HFFc6 (cell line): Measurements from ENCODE around the gene TRIM41. TPM values are rescaled to one million over a fixed set of nuclear protein-coding genes. Genes with fewer than 3 reads are reported as not detected.
"Not testable (repeated sequence)": the region's sequence is repeated elsewhere in the genome, so short reads cannot be mapped to it uniquely, and the experiment has no call there.

Source experiments
- DNase-seq: peaks from one replicate; pipeline ENCODE4 v3.0.0-alpha.2; 2018
- H3K27ac Mint-ChIP-seq: 2 replicates; pipeline ENCODE4 v1.8.0; 2020; ENCODE audit warnings: mild to moderate bottlenecking, mixed read lengths
- H3K27me3 Mint-ChIP-seq: 2 replicates; pipeline ENCODE4 v1.8.0; 2021; ENCODE audit warnings: mild to moderate bottlenecking, moderate library complexity, mixed read lengths; ENCODE audit not compliant: insufficient read depth
- H3K36me3 Mint-ChIP-seq: 2 replicates; pipeline ENCODE4 v1.8.0; 2021; ENCODE audit warnings: low read depth, mixed read lengths
- H3K4me1 Mint-ChIP-seq: 2 replicates; pipeline ENCODE4 v1.8.0; 2020; ENCODE audit warnings: low read depth, mixed read lengths
- H3K4me3 Mint-ChIP-seq: 2 replicates; pipeline ENCODE4 v1.8.0; 2020; ENCODE audit warnings: mild to moderate bottlenecking, moderate library complexity, mixed read lengths
- H3K9me3 Mint-ChIP-seq: 2 replicates; pipeline ENCODE4 v1.8.0; 2020; ENCODE audit warnings: mild to moderate bottlenecking, mixed read lengths
- total RNA-seq, 6 experiments: library from RNA; stranded (reverse); fragmentation: NEBNext Ultra II Directional; extraction: Animal tissue kit (Norgen Biotek cat#: 25700); gene quantifications; 2 replicates in 1 of 6; 3 replicates in 5 of 6; pipeline ENCODE4 v1.2.3, GENCODE V29; 2021
- TF ChIP-seq, protein P1 (sequence below): fragments of 200-600 bp; sonication (generic); IDR thresholded peaks from 2 replicates; pipeline ENCODE4 v1.5.0; 2021; ENCODE audit warnings: antibody characterized with exemption, mild to moderate bottlenecking

Gene TRIM41
- total RNA-seq, 6 experiments from 2014 or later = 20.3 to 24.0 (median 22.5) TPM

GRCh38 chr5:181261320-181262049 lies 38.4 kb downstream of the TRIM41 start:
- peaks cover 18% of the 10 kb centered on the region for H3K36me3 Mint-ChIP-seq
- no peaks in the 10 kb centered on the region for H3K9me3 Mint-ChIP-seq
- DNase-seq = peak; percentile 43
- H3K27me3 Mint-ChIP-seq = peaks cover 2% of the 10 kb centered on the region
- peak overlapping the region; percentile 94 for H3K4me3 Mint-ChIP-seq
- peaks cover 33% of the 10 kb centered on the region for H3K4me1 Mint-ChIP-seq
- H3K27ac Mint-ChIP-seq = peak overlapping the region; percentile 97
- TF ChIP-seq, protein P1, sequence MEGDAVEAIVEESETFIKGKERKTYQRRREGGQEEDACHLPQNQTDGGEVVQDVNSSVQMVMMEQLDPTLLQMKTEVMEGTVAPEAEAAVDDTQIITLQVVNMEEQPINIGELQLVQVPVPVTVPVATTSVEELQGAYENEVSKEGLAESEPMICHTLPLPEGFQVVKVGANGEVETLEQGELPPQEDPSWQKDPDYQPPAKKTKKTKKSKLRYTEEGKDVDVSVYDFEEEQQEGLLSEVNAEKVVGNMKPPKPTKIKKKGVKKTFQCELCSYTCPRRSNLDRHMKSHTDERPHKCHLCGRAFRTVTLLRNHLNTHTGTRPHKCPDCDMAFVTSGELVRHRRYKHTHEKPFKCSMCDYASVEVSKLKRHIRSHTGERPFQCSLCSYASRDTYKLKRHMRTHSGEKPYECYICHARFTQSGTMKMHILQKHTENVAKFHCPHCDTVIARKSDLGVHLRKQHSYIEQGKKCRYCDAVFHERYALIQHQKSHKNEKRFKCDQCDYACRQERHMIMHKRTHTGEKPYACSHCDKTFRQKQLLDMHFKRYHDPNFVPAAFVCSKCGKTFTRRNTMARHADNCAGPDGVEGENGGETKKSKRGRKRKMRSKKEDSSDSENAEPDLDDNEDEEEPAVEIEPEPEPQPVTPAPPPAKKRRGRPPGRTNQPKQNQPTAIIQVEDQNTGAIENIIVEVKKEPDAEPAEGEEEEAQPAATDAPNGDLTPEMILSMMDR = no peak; the same call in 1 of the 2 replicates

- Mint-ChIP-seq H3K27ac (0 out of 2 replicates have a peak overlapping the region, but pooled peaks have one; percentile 52), H3K9me3 (no peaks in the 10 kb centered on the region), H3K4me1 (peaks cover 20% of the 10 kb centered on the region), H3K27me3 (peaks cover 2% of the 10 kb centered on the region; the same call in 1 of the 2 replicates), H3K4me3 (no peak overlapping the region), H3K36me3 (peaks cover 6% of the 10 kb centered on the region)
- no peak for DNase-seq
- TF ChIP-seq, protein P1 = no peak
Observed at GRCh38 chr5:181263633-181264032, 40.6 kb downstream of the TRIM41 start.

GRCh38 chr5:181265092-181265671 lies 42.1 kb downstream of the TRIM41 start:
- no peak overlapping the region for H3K27ac Mint-ChIP-seq
- peaks cover 6% of the 10 kb centered on the region for H3K36me3 Mint-ChIP-seq
- no peaks in the 10 kb centered on the region for H3K9me3 Mint-ChIP-seq
- peaks cover 4% of the 10 kb centered on the region for H3K4me1 Mint-ChIP-seq
- TF ChIP-seq, protein P1 = no peak
- peaks cover 2% of the 10 kb centered on the region; the same call in 1 of the 2 replicates for H3K27me3 Mint-ChIP-seq
- no peak overlapping the region for H3K4me3 Mint-ChIP-seq
- DNase-seq = no peak

DNA sequence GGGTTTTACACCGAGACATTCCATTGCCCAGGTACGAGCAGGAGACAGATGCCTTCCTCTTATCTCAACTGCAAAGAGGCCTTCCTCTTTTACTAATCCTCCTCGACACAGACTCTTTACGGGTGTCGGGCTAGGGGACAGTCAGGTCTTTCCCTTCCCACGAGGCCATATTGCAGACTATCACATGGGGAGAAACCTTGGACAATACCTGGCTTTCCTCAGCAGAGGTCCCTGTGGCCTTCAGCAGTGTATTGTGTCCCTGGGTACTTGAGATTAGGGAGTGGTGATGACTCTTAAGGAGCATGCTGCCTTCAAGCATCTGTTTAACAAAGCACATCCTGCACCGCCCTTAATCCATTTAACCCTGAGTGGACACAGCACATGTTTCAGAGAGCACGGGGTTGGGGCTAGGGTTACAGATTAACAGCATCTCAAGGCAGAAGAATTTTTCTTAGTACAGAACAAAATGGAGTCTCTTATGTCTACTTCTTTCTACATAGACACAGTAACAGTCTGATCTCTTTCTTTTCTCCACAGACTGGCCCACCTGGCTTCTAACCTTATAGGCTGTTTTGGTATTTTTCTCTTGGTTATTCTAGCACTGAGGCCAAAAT lies 44.3 kb downstream of the TRIM41 start:
- H3K4me1 Mint-ChIP-seq, DNase-seq, H3K36me3 Mint-ChIP-seq, H3K27ac Mint-ChIP-seq, H3K9me3 Mint-ChIP-seq, H3K27me3 Mint-ChIP-seq, H3K4me3 Mint-ChIP-seq: not testable (repeated sequence)

DNA sequence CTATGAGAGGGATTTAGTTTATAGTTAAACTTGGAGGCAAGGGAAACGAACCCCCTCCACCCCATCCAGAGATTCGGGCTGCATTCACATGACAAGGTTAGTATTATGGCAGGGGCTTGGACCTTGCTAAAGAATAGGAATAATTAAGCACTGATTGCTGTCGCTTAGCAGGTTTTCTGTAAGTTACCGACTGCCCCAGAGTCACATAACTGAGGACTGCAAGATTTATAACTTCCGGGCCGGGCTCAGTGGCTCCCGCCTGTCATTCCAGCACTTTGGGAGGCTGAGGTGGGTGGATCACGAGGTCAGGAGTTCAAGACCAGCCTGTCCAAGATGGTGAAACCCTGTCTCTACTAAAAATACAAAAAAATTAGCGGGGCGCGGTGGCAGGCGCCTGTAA lies 44.8 kb downstream of the TRIM41 start:
- not testable (repeated sequence) for H3K27me3 Mint-ChIP-seq, H3K27ac Mint-ChIP-seq, H3K4me1 Mint-ChIP-seq, H3K36me3 Mint-ChIP-seq, DNase-seq, H3K4me3 Mint-ChIP-seq, H3K9me3 Mint-ChIP-seq

- TF ChIP-seq, protein P1 = no peak
- Mint-ChIP-seq H3K4me1 (no peaks in the 10 kb centered on the region), H3K36me3 (no peaks in the 10 kb centered on the region), H3K27me3 (no peaks in the 10 kb centered on the region), H3K9me3 (no peaks in the 10 kb centered on the region), H3K4me3 (no peak overlapping the region), H3K27ac (no peak overlapping the region)
- no peak for DNase-seq
Observed at GRCh38 chr5:181271081-181271480, 48.0 kb downstream of the TRIM41 start.

- H3K27me3 Mint-ChIP-seq, H3K4me1 Mint-ChIP-seq, H3K9me3 Mint-ChIP-seq, H3K27ac Mint-ChIP-seq, H3K36me3 Mint-ChIP-seq, H3K4me3 Mint-ChIP-seq, DNase-seq: not testable (repeated sequence)
Observed at GRCh38 chr5:181273433-181273744, 50.3 kb downstream of the TRIM41 start.
